ENCODE measurements around the gene CASKIN1.

CASKIN1 gene

DNA sequence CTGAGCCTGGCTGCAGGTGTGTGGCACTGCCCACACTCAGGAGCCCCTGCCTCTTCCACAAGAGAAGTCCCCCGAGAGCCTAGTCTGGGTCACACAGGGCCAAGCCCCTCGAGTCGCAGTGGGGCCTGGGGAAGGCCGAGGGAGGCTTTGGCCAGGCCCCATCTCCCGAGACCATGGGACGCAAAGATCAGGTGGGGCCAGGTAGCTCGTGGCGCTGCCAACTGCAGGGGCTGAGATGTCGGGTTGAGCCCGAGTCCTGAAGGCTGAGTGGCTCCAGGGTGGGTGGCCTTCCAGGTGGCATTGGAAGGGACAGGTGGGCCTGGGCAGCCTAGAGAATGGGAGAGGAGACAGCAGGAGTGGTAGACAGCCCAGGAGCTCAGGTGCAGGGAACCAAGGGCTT lies 34.5 kb downstream of the CASKIN1 start:
- Histone ChIP-seq H3K4me3 (replicated peaks; ENCODE audit: low read depth, low read length) (no peak overlapping the region; the same call in 1 of the 2 replicates), H3K27me3 (replicated peaks; ENCODE audit: control insufficient read depth, insufficient read depth, low read length) (no peaks in the 10 kb centered on the region), H3K36me3 (ENCODE audit: control insufficient read depth, insufficient read depth, low read length) (peaks cover 12% of the 10 kb centered on the region)
- DNase-seq (ENCODE audit: extremely low read depth, insufficient read length) = no peak
- TF ChIP-seq, protein P1, sequence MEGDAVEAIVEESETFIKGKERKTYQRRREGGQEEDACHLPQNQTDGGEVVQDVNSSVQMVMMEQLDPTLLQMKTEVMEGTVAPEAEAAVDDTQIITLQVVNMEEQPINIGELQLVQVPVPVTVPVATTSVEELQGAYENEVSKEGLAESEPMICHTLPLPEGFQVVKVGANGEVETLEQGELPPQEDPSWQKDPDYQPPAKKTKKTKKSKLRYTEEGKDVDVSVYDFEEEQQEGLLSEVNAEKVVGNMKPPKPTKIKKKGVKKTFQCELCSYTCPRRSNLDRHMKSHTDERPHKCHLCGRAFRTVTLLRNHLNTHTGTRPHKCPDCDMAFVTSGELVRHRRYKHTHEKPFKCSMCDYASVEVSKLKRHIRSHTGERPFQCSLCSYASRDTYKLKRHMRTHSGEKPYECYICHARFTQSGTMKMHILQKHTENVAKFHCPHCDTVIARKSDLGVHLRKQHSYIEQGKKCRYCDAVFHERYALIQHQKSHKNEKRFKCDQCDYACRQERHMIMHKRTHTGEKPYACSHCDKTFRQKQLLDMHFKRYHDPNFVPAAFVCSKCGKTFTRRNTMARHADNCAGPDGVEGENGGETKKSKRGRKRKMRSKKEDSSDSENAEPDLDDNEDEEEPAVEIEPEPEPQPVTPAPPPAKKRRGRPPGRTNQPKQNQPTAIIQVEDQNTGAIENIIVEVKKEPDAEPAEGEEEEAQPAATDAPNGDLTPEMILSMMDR (IDR thresholded peaks at IDR 0.05; ENCODE audit: insufficient read depth, low read length, poor library complexity, severe bottlenecking) = no peak

DNA sequence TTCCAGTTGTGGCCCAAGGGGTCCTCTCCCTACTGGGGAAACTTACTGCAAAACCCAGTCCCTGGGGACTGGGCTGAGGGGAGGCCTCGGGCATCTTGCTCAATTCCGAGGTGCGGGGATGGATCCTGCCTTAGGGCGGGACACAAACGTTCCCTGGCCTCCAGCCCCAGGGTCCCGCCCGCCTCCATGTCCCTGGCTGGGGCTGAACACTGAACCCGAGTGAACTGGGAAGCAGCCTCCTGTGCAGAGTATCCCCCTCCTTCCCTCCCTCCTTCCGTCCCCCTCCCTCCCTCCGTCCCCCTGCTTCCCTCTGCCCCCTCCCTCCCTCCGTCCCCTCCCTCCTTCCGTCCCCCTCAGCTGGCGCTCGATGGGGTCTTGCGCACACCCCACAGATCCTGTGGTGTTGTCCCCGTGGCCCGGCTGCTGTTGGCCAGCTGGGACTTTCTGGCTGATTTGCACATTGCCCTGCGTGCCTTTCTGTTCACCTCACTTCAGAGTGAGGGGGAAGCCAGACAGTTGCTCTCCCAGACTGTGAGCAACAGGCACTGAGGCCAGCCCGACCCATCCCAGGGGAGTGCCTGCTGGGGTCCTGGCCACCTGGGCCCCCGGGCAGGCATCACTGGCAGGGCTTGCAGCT lies 35.4 kb downstream of the CASKIN1 start:
- TF ChIP-seq, protein P1 (IDR thresholded peaks at IDR 0.05; ENCODE audit: insufficient read depth, low read length, poor library complexity, severe bottlenecking) = no peak
- H3K36me3 ChIP-seq (ENCODE audit: control insufficient read depth, insufficient read depth, low read length) = peaks cover 9% of the 10 kb centered on the region
- no peak for DNase-seq (ENCODE audit: extremely low read depth, insufficient read length)
- peak overlapping the region; percentile 58 for H3K4me3 ChIP-seq (replicated peaks; ENCODE audit: low read depth, low read length)
- no peaks in the 10 kb centered on the region for H3K27me3 ChIP-seq (replicated peaks; ENCODE audit: control insufficient read depth, insufficient read depth, low read length)

DNA sequence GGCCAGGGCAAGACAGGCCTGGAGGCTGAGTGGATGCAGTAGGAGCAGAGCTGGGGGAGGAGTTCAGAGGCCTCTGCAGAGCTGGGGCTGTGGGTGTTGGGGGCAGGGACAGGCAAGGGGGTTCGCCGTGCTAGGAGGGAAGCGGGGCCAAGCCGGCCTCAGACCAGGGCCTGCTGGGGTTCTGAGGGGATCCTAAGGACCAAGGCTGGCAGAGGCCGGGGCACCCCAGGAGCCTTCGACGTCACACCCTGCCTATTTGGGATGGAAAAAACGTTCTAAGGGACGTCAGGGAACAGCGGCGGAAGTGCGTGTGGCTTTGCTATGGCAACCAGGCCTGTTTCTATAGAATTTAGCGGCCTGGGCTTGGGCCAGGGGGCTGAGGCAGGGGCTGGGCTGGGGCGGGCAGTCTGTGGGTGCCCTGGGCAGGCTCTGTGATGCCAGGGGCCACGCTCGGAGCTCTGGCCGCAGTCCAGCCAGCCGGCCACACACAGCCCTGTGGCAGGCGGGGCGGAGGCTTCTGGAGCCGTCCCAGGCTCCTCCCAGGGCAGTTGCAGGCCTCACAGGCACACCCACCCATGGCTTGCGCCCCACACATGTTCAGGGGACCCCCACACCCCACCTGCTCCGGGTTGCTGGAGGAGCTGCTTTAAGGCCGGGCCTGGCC lies 37.1 kb downstream of the CASKIN1 start:
- DNase-seq (ENCODE audit: extremely low read depth, insufficient read length) = no peak
- Histone ChIP-seq H3K4me3 (replicated peaks; ENCODE audit: low read depth, low read length) (peak overlapping the region; percentile 58), H3K27me3 (replicated peaks; ENCODE audit: control insufficient read depth, insufficient read depth, low read length) (no peaks in the 10 kb centered on the region), H3K36me3 (ENCODE audit: control insufficient read depth, insufficient read depth, low read length) (peaks cover 8% of the 10 kb centered on the region)
- TF ChIP-seq, protein P1 (IDR thresholded peaks at IDR 0.05; ENCODE audit: insufficient read depth, low read length, poor library complexity, severe bottlenecking) = no peak

DNA sequence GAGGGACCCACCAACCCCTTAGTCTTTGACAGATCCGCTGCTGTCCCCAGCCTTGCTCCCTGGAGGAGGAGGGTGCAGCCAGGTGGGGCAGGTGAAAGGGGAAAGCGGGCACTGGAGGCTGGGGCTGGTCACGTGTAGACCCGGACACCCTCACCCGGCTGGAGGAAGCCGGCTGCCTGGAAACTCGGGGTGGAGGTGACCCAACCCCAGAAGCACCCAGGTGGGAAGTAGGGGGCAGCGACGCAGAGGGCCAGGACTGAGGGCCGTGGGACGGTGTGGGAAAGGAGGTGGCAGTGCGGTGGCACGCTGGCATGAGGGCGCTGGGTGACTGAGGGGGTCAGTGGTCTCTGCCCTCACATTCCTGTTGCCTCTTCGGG lies 38.2 kb downstream of the CASKIN1 start:
- H3K4me3 ChIP-seq (replicated peaks; ENCODE audit: low read depth, low read length) = 0 out of 2 replicates have a peak overlapping the region, but pooled peaks have one; percentile 10

DNA sequence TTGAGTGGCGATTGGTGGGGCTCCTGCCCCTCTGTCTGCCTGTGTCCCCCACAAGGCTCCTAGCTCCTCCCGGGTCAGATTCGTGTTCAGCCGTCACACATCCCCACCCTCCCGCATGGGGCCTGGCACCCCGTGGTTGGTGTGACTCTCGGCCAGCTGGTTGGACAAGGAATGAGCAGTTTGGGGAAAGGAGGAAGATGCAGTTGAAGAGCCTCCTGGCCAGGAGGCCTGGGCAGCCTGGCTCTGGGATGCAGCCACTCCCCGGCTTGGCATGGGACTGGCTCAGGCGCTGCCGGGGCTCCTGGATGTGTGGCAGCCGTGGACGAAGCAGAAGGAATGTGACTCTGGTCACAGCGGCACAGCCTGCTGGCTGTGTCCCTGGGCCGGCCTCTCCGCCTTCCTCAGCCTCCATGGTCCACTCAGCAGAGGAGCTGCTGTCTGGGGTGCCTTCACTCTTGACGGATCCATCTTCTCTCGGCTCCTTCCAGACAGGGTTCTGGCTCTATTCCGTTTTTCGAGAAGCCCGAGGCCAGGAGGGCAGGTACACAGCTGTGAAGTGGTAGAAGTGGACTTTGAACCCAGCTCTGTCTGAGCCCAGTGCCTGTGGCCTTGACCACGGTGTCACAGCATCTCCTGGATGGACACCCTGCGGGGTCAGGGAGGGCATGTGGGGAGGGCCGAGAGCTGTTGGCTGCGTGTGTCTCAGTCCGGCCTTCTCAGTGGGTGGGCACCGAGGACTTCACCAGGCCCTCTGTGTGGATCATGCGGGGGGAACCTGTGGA lies 38.7 kb downstream of the CASKIN1 start:
- Histone ChIP-seq H3K4me3 (replicated peaks; ENCODE audit: low read depth, low read length) (no peak overlapping the region), H3K27me3 (replicated peaks; ENCODE audit: control insufficient read depth, insufficient read depth, low read length) (no peaks in the 10 kb centered on the region), H3K36me3 (ENCODE audit: control insufficient read depth, insufficient read depth, low read length) (peaks cover 16% of the 10 kb centered on the region)
- TF ChIP-seq, protein P1 (IDR thresholded peaks at IDR 0.05; ENCODE audit: insufficient read depth, low read length, poor library complexity, severe bottlenecking) = no peak
- DNase-seq (ENCODE audit: extremely low read depth, insufficient read length) = no peak

More for the DNA sequence above, 38.2 kb downstream of the CASKIN1 start:
- H3K27me3 ChIP-seq (replicated peaks; ENCODE audit: control insufficient read depth, insufficient read depth, low read length) = no peaks in the 10 kb centered on the region
- peaks cover 13% of the 10 kb centered on the region for H3K36me3 ChIP-seq (ENCODE audit: control insufficient read depth, insufficient read depth, low read length)
- TF ChIP-seq, protein P1 (IDR thresholded peaks at IDR 0.05; ENCODE audit: insufficient read depth, low read length, poor library complexity, severe bottlenecking) = no peak
- no peak for DNase-seq (ENCODE audit: extremely low read depth, insufficient read length)
